CD4-positive, alpha-beta T cell (primary cell): ENCODE measurements around the gene ARHGEF10L. TPM values are rescaled to one million over a fixed set of nuclear protein-coding genes. Genes with fewer than 3 reads are reported as not detected.
A peak's percentile ranks its signal among the peaks of the same experiment; 100 is the strongest.
"Not testable (repeated sequence)": the region's sequence is repeated elsewhere in the genome, so short reads cannot be mapped to it uniquely, and the experiment has no call there.

Experiments
- ATAC-seq: fragments of 200-7000 bp; cut with Tn5 transposase; one replicate; pipeline ENCODE4 v1.10.0; 2022; ENCODE audit warnings: mild to moderate bottlenecking; ENCODE audit not compliant: poor library complexity
- CTCF ChIA-PET: fragments of 350-600 bp; sonication (Branson Sonifier 250); formaldehyde crosslinking; loops from one replicate; lab custom pipeline; 2021; ENCODE audit warnings: antibody characterized with exemption, inconsistent platforms; lab: Charles Lee
- POLR2A ChIA-PET: fragments of 350-600 bp; sonication (Branson Sonifier 250); formaldehyde crosslinking; loops from one replicate; lab custom pipeline; 2021; ENCODE audit warnings: antibody characterized with exemption, inconsistent platforms; lab: Charles Lee
- DNase-seq, 14 experiments: peaks; one replicate each; pipeline ENCODE4 v3.0.0-alpha.2; 2013 to 2020; ENCODE audit warnings: mixed read lengths in 2 of 14
- H3K27ac ChIP-seq, 2 donors: one replicate each; pipeline versions ENCODE4 v1.5.1 to v1.7.0; 2013; ENCODE audit warnings: low read length in 2 of 2, low read depth in 1 of 2, mild to moderate bottlenecking in 1 of 2
- H3K27me3 ChIP-seq, 2 experiments: 1 replicate in 1 of 2; 2 replicates in 1 of 2; pipeline versions ENCODE4 v1.6.1 to v1.7.0; 2013; ENCODE audit warnings: low read length in 2 of 2, control low read depth in 1 of 2, mild to moderate bottlenecking in 1 of 2, moderate library complexity in 1 of 2; ENCODE audit not compliant: insufficient read depth in 2 of 2, control insufficient read depth in 1 of 2
- H3K36me3 ChIP-seq: one replicate; pipeline ENCODE4 v1.6.1; 2013; ENCODE audit warnings: low read length, control low read depth; ENCODE audit not compliant: insufficient read depth
- H3K4me1 ChIP-seq: one replicate; pipeline ENCODE4 v1.6.1; 2013; ENCODE audit warnings: low read length, control low read depth; ENCODE audit not compliant: insufficient read depth
- H3K4me3 ChIP-seq: one replicate; pipeline ENCODE4 v1.5.1; 2013; ENCODE audit warnings: mild to moderate bottlenecking, low read length, moderate library complexity
- H3K9me3 ChIP-seq, 2 experiments: 1 replicate in 1 of 2; 2 replicates in 1 of 2; pipeline versions ENCODE4 v1.6.1 to v1.7.0; 2013; ENCODE audit warnings: low read length in 2 of 2, mild to moderate bottlenecking in 2 of 2, control low read depth in 1 of 2, moderate library complexity in 1 of 2; ENCODE audit not compliant: control insufficient read depth in 1 of 2, insufficient read depth in 1 of 2
- H3K27ac Mint-ChIP-seq: one replicate; pipeline ENCODE4 v1.8.0; 2020; ENCODE audit warnings: mixed read lengths
- H3K27me3 Mint-ChIP-seq: one replicate; pipeline ENCODE4 v1.8.0; 2021; ENCODE audit warnings: mixed read lengths
- H3K36me3 Mint-ChIP-seq: one replicate; pipeline ENCODE4 v1.8.0; 2021; ENCODE audit warnings: low read depth, mixed read lengths
- H3K4me1 Mint-ChIP-seq: one replicate; pipeline ENCODE4 v1.8.0; 2021; ENCODE audit warnings: low read depth, mixed read lengths
- H3K4me3 Mint-ChIP-seq: one replicate; pipeline ENCODE4 v1.8.0; 2020; ENCODE audit warnings: mild to moderate bottlenecking, mixed read lengths
- H3K9me3 Mint-ChIP-seq: one replicate; pipeline ENCODE4 v1.8.0; 2020; ENCODE audit warnings: mixed read lengths
- CTCF ChIP-seq: fragments of 200-600 bp; IDR thresholded peaks from one replicate; pipeline ENCODE4 v1.8.0; 2022; ENCODE audit warnings: antibody characterized with exemption, mild to moderate bottlenecking
- intact Hi-C, 2 experiments: fragments of 100-400 bp; cut with DNase I in 1 of 2; cut with micrococcal nuclease in 1 of 2; formaldehyde crosslinking; loops; one replicate each; pipeline versions ENCODE4 v1.15.1 to v1.9.0; 2023 to 2025; cut with DNase I, micrococcal nuclease
- polyA plus RNA-seq, 2 donors: library from polyadenylated mRNA; unstranded; fragments of 120-200 nt; gene quantifications; one replicate each; pipeline ENCODE4 v1.2.1, GENCODE V29; 2013
- total RNA-seq, 174 experiments: library from RNA in 2 of 174; stranded (reverse) in 2 of 174; gene quantifications; one replicate each; pipeline ENCODE4 v1.2.3 and lab custom pipeline; 2021 to 2026

The ARHGEF10L gene
- total RNA-seq = under 1 TPM; 0.11 to 0.22 TPM
- 2.5 TPM for polyA plus RNA-seq (2013, experiment 1 of 2)
- polyA plus RNA-seq (2013, experiment 2 of 2) = 3.0 TPM
- 0 to 2.9 (median 0.12) reads per million in 172 experiments for total RNA-seq (lab: John Stamatoyannopoulos, UW)

- Mint-ChIP-seq H3K27ac (no peak within 1 kb of the TSS), H3K9me3 (no peaks in the 10 kb centered on the region), H3K27me3 (peaks cover 64% of the 10 kb centered on the region), H3K36me3 (no peaks in the 10 kb centered on the region), H3K4me3 (peak within 1 kb of the TSS; percentile 45), H3K4me1 (peaks cover 7% of the 10 kb centered on the region)
- Histone ChIP-seq H3K9me3 (peaks cover 0 to 12% of the 10 kb centered on the region in 2 experiments), H3K4me1 (peaks cover 5% of the 10 kb centered on the region), H3K27ac (no peak within 1 kb of the TSS), H3K27me3 (peaks cover 36 to 40% of the 10 kb centered on the region in 2 experiments), H3K36me3 (no peaks in the 10 kb centered on the region), H3K4me3 (no peak within 1 kb of the TSS)
- intact Hi-C loops = no loop called here
- no peak for ATAC-seq
- no peak for TF ChIP-seq CTCF
- CTCF ChIA-PET = no interaction called here
- POLR2A ChIA-PET = no interaction called here
- no peak for DNase-seq
Measured at GRCh38 chr1:17539477-17540254, at the start of gene ARHGEF10L. Gene ARHGEF10L (plus strand): TSS chr1:17539698. CDS start chr1:17580596, 40,898 bp downstream.

GRCh38 chr1:17489768-17490417 lies 49.6 kb upstream of the ARHGEF10L start:
- H3K27me3 ChIP-seq, H3K9me3 ChIP-seq, H3K4me3 ChIP-seq, POLR2A ChIA-PET, H3K9me3 Mint-ChIP-seq, DNase-seq, H3K4me1 ChIP-seq, H3K36me3 Mint-ChIP-seq, H3K4me3 Mint-ChIP-seq, CTCF ChIA-PET, ATAC-seq, H3K27ac ChIP-seq, H3K36me3 ChIP-seq, H3K27ac Mint-ChIP-seq, H3K4me1 Mint-ChIP-seq: not testable (repeated sequence)
- H3K27me3 Mint-ChIP-seq = peaks cover 19% of the 10 kb centered on the region
- intact Hi-C loops = loop anchor here in 1 of 2 experiments (5.0 kb wide), 1 partner anchor 612 kb away; no protein-coding TSS in a partner anchor

GRCh38 chr1:17490667-17491066 lies 48.8 kb upstream of the ARHGEF10L start:
- CTCF ChIA-PET = not testable (repeated sequence)

More at GRCh38 chr1:17490667-17491066, 48.8 kb upstream of the ARHGEF10L start:
- DNase-seq, H3K27ac ChIP-seq, H3K36me3 Mint-ChIP-seq, ATAC-seq, H3K4me3 Mint-ChIP-seq, H3K27me3 ChIP-seq, H3K4me1 ChIP-seq, H3K4me1 Mint-ChIP-seq, POLR2A ChIA-PET, H3K36me3 ChIP-seq, H3K9me3 Mint-ChIP-seq, H3K4me3 ChIP-seq, H3K27ac Mint-ChIP-seq, H3K9me3 ChIP-seq: not testable (repeated sequence)
- intact Hi-C loops = loop anchor here in 1 of 2 experiments (5.0 kb wide), 1 partner anchor 612 kb away; no protein-coding TSS in a partner anchor
- H3K27me3 Mint-ChIP-seq = peaks cover 13% of the 10 kb centered on the region
